Measurements from ENCODE around the gene RETREG1.

- TF ChIP-seq CTCF (IDR thresholded peaks at IDR 0.05; ENCODE audit: borderline replicate concordance, extremely low read depth, low read length, poor library complexity, severe bottlenecking) (no peak), EZH2 (IDR thresholded peaks at IDR 0.05; ENCODE audit: borderline replicate concordance, low read depth, low read length, severe bottlenecking) (no peak)
These were observed 80.0 kb downstream of the RETREG1 start for GRCh38 chr5:16536818-16537217.
